Activated naive CD8-positive, alpha-beta T cell treated with anti-CD3 and anti-CD28 coated beads, Interleukin-2, amount 50 U/mL, for 16 hours (primary cell): ENCODE results near the gene TRIM71.
"Not testable (repeated sequence)": the region's sequence is repeated elsewhere in the genome, so short reads cannot be mapped to it uniquely, and the experiment has no call there.

Source experiments
- DNase-seq: peaks from one replicate; pipeline ENCODE4 v3.0.0-alpha.2; 2020; ENCODE audit warnings: low read depth, low spot score

TRIM71 gene

DNA sequence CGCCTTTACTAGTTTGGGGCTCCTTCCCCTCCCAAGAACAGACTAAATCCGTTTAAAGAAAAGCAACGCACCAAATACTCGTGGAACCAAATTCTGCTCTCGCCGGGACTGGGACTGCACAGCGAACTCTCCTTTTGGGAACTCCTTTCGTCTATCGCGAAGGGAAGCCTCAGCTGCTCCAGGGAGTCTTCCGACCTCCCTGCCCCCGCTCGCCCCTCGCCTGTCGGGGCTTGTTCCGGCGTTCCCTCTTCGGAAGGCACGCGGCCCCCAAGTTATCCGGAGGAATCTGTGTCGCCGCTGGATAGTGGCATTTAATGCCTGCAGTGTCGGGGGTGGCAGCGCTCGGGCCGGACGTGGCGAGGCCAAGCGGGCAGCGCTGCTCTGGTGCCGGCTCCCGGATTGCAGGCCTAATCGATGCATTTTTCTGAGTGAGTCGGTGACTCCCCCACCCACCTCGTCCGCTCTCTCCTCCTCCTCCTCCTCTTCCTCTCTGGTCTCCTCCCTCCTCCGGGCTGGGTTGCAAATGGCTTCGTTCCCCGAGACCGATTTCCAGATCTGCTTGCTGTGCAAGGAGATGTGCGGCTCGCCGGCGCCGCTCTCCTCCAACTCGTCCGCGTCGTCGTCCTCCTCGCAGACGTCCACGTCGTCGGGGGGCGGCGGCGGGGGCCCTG, at the start of gene TRIM71:
TSS of gene TRIM71 (plus strand) at position 440 of the 671 bp plus-strand sequence. CDS start at position 524, 84 bp downstream.
- no peak for DNase-seq

DNA sequence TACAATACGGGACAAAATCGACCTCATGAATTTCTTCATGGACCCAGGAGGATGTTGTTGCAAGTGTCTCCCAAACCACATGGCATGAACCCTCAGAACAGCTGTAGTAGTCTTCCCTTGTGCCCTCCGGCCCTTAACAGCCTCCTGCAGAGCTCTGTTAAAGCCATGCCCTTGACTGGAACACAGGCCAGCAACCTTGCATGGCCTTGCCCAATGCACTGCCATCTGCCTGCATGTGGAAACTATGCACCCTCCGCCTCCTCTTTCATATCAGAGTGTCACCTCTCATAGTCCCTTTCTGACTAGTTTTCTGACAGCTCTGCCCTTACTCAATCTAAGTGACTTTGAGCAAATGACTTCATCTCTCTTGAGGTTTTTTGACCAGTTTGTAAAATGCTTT, 39.4 kb upstream of the TRIM71 start:
- no peak for DNase-seq

DNA sequence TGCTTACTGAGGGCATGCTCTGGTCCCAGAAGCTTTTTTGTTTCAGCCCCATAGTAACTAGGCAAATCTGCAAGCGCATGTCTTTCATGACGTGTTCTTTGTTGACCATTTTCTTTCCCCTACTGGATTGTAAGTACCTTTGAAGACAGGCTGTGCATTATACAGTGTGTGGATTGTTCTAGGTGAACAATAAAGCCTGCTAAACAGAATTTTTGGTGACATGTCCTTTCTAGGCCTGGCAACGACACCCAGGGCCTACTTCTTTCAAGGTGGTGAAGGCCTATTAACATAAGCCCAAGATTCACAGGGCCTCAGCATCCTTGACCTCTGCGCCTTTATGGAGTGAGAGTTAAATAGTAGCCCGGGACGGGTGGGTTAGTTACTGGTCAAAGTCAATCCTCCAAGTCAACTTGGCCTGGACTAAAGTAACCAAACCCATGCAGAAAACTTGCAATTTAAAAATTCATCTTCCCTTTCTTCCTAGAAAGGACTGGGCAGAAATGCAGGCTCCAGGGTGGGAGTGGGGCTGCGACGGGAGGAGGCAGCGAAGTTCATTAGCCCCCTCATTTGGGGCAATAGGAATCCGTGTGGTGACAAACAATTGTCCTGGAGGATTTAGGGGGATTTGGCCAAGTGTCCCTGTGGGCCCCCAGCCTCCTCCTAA, 37.6 kb upstream of the TRIM71 start:
- no peak for DNase-seq

DNA sequence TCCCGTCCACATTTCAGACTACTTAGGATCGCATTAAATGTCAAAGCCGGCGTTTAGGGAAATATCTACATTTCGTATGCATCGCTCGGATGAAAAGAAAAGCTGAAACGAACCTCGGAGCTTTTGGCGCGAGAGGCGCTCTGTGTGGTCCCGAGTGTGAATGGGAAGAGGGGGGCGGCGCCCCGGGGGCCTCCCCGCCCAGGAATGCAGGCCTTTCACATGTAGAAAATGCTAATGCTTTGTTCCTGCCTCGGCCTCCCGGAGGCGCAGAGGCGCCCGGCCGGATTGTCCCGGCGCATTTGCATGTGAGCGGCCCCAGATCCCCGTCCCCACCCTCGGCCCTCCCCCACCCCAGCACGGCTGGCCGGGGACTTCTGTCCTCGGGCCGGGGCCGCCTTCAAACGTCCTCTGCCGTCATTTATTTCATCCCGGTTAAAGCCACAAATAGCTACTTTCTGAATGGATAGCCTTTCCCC, 37.0 kb upstream of the TRIM71 start:
- DNase-seq, result no peak

DNA sequence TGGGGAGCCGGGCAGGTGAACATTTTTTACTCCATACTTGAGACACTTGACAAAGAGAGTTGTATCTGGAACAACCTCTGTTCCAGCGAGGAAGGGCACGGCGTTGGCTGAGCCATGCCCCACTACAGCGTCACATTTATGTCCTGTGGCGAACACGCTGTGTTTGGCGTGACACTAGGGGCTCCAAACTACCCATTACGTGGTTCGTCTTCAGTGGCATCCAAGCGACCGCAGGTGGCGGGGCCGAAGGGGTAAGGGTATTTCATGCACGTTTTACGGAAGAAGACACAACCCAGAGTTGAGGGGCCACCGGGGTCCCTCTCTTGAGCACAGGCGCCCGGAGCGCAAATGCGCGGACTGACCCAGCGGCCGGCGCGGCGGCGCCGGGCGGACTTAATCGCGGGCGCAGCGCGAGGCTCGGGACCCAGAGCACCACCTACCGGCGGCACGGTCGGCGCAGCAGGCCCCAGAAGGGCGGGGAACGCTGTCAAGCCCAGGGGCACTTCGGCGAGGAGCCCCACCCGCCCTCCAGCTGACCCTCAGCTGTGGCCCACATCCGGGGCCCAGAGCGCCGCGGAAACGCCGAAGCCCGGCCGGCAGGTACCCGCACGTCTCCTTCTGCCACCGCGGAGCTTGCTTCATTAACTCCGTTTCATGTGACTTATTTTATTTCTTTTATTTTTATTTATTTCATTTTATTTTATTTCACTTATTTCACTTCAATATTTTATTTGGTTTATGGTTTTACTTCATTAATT, 36.4 kb upstream of the TRIM71 start:
- DNase-seq, result peak; percentile 34

DNA sequence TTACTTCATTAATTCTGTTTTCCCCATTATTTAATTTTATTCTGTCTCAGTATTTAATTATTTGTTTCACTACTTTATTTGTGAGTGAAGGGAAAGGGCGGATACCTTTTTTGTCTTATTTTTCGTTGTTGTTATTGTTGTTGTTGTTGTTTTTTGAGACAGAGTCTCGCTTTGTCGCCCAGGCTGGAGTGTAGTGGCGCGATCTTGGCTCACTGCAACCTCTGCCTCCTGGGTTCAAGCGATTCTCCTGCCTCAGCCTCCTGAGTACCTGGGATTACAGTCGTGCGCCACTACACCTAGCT, 35.9 kb upstream of the TRIM71 start:
- DNase-seq, result not testable (repeated sequence)

DNA sequence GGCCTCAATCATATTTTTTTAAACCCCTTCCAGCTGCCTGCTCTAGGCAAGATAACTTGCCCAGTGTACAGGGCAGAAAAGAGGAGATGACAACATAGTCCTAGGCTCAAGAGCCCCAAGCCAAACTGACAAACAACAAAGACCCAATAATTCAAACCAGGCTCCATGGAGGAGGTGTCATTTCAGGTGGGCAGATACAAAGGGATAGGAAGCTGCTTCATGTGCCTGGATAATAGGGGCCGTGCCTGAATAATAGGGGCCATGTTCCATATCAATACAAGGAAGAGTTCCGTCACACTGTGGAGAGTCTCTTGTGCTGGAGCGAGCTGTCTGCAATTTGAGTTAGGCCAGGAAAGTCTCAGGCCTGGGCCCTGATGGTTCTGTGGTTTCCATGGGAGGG, 35.4 kb upstream of the TRIM71 start:
- DNase-seq, result no peak

DNA sequence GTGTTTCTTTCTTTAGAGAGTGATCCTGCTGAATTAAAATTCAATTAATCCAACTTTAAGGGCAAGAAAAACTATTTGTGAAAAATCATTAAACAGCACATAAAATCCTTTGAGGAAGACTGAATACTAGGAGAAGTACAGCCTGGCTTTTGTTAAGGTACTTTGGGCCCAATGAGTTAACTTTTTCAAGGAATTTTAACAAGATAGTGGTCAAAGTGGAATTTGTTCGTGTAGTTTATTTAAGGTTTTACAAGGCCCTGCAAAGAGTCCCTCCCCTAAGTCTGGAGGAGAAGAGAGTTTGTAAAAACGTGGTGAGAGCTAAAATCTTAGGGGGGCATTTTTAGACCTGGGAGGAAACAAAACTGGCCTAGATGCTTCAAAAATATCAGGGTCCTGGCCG, 26.0 kb upstream of the TRIM71 start:
- DNase-seq, result no peak

DNA sequence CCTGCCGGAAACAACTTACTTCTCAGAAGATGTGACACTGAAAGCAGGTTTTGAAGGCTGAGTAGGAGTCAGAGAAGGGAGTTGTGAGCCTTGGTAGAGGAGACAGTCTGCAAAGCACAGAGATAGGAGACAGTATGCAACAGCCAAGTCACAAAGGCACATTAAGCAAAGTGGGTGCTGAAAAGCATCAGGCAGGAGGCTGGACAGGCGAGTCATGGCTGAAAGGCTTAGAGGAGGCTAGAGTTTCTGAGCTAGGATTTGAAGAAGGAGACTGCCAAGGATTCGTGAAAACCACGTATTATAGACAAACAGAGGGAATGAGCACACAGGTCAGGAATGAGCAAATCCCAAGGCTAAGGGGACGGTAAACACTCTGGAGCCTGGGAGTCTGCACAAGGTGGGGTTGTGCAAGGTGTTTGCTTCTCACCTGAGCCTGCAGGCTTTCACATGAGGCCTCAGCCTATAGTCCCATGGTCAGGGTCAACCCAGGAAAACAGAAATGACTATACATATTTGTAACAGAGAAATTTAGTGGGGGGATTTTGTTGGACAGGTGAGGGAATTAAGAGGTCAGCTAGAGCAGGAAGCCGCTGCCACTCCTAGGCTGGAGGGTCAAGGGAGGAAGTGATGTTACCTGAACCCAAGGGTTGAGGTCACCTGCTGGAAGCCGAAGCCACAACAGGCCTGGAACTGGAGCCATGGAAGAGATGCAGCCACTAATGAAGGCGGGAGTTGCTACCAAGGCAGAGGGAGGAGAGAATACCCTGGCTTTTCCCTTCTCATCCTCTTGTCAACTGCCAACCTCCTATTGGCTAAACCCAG, 23.1 kb upstream of the TRIM71 start:
- no peak for DNase-seq

DNA sequence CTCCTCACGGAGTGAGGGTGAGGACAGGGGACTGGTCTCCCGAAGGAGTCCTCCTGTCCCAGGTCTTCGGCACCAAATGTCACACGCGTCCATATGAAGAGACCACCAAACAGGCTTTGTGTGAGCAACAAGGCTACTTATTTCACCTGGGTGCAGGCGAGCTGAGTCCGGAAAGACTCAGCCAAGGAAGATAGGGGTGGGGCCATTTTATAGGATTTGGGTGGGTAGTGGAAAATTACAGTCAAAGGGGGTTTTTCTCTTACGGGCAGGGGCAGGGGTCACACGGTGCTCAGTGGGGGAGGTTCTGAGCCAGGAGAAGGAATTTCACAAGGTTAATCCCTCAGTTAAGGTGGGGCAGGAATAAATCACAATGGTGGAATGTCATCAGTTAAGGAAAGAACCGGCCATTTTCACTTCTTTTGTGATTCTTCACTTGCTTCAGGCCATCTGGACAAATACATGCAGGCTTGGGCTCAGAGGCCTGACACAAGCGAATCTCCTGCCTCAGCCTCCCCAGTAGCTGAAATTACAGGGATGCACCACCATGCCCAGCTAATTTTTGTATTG, 21.3 kb upstream of the TRIM71 start:
- DNase-seq, result not testable (repeated sequence)

DNA sequence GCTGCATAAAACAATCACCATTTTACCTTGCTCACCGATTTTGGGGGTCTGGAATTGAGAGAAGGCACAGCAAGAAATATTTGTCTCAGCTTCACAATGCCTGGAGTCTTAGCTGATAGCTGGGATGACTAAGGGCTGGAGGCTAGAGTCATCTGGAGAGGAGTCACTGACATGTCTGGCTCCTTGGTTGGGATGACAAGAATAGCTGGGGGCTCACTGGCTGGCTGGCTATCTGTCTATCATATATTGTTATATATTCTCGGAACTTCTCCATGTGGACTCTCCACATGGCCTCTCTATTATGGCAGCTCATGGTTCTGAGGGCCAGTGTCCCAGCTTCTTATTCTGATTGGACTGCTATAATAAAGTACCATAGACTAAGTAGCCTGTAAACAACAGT, 20.0 kb upstream of the TRIM71 start:
- DNase-seq, result no peak

DNA sequence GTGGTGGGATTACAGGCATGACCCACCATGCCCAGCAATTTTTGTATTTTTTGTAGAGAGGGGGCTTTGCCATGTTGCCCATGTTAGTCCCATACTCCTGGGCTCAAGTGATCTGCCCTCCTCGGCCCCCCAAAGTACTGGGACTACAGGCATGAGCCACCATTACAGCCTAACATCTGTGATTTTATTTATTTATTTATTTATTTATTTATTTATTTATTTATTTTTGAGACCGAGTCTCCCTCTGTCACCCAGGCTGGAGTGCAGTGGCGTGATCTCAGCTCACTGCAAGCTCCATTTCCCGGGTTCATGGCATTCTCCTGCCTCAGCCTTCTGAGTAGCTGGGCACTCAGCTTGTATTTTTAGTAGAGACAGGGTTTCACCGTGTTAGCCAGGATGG, 16.4 kb upstream of the TRIM71 start:
- not testable (repeated sequence) for DNase-seq

DNA sequence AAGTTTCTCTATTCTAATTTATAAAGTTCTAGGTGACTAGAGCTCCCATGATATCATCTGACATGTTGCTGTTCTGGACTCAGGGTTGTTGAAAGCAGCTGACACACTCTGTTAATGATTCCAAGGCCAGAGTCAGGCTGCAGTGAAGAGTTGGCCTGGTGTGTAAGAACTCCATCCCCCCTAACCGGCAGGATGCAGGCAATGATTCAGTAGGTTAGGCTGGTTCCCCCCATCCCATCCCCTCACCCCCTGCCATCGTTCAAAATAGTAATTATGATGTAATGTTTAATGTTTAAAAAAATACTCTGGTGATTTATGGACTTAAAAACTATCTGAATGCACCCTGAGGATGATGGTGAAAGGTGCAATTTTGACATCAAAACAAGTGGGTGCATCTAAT, 4.6 kb upstream of the TRIM71 start:
- no peak for DNase-seq

DNA sequence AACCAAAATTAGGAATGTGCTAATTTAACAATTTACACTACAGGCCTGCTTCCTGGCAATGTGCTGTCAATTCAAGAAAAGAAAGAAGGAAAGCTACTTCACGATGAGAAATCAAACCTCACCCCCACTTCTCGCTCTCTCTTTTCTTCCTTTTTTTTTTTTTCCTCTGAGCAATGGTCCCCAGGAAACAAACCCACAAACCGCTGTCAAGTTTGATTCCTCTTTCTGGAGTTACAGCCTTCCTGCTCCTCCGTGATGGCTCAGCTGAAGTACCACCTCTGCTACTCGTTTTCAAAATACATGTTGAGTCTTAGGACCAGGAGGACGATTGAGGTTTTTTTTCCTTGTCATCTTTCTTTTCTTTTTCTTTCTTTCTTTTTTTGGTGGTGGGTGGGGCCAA, 3.4 kb upstream of the TRIM71 start:
- DNase-seq, result no peak

DNA sequence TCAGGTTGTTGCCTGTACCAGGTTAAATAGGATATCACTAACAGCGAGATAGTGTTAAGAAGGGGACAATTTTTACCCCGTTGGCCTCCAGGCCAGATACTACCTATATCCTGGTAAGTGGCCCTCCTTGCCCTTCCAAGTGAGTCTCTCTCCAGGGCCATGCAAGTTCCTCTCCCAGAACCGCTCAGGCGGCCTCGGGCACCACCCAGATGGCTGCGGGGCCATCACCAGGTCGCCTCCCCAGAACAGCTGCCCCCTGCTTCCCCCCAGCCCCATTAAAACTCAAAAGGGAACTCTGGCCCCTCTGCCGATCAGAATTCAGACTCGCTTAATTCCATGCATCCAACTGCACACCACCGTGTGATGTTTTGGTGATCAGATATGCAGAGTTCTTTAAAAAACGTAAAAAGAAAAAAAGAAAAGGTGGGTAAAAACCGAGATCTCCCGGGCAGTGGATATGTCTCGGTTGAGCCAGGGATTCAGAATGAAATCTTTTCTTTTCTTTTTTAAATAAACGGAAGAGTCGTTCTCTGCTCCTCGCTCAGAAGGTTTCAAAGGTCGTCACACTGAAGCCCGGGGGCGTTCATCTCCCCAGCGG, 1.9 kb upstream of the TRIM71 start:
- no peak for DNase-seq

DNA sequence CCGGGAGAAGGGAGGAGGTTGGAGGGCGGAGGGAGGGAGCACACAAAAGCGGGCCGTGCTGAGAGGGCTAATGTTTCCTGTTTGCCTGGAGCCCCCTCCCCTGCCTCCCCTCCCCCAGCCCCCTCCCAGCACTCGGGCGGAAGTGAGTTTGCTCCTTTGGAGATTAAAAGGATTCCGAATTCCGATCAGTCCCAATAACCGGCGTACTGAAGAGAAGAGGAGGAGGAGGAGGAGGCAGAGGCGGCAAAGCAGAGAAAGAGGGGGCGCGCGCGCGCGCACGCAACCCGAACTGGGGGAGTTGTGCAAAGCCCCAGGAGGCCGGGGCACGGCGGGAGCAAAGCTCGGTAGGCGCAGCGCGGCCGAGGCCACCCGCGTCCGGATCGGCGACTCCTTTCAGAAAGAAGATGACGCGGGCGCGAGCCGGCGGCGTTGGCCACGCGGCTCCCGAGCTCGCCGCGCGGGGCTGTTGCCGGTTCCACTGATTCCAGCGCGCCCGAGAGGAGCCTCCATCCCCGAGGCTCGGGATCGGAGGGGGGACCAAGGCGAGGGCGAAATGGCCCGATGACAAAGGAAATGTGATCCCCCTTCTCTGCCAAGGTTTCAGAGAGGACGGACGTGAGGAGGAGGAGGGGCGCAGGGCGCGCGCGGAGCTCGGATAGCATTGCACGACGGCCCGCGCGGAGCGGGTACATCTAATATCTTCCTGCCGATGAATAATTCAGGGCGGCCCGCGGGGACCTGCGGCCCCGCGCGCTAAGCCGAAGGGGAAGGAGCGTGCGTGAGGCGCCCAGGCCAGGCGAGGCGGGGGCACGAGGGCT, 1.1 kb upstream of the TRIM71 start:
- DNase-seq, result no peak

DNA sequence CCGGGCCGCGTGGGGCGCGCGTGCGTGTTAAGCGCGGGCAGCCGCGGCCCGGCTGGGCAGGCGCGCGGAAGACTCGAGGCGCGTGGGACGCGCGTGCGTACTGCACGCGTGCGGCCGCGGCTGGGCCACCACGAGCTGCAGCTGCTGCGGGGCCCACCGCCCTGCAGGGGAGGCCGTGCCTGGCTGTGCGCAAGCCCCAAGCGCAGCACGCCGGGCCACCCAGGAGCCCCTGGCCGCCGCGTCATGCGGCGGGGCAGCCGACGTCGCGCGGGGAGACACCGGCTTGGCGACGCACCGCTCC, 590 bp upstream of the TRIM71 start:
- DNase-seq, result no peak

DNA sequence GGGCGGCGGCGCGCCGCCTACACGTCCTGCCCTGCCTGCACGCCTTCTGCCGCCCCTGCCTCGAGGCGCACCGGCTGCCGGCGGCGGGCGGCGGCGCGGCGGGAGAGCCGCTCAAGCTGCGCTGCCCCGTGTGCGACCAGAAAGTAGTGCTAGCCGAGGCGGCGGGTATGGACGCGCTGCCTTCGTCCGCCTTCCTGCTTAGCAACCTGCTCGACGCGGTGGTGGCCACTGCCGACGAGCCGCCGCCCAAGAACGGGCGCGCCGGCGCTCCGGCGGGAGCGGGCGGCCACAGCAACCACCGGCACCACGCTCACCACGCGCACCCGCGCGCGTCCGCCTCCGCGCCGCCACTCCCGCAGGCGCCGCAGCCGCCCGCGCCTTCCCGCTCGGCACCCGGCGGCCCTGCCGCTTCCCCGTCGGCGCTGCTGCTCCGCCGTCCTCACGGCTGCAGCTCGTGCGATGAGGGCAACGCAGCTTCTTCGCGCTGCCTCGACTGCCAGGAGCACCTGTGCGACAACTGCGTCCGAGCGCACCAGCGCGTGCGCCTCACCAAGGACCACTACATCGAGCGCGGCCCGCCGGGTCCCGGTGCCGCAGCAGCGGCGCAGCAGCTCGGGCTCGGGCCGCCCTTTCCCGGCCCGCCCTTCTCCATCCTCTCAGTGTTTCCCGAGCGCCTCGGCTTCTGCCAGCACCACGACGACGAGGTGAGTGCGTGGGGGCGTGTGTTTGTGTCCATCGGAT, 602 bp downstream of the TRIM71 start:
- no peak for DNase-seq

DNA sequence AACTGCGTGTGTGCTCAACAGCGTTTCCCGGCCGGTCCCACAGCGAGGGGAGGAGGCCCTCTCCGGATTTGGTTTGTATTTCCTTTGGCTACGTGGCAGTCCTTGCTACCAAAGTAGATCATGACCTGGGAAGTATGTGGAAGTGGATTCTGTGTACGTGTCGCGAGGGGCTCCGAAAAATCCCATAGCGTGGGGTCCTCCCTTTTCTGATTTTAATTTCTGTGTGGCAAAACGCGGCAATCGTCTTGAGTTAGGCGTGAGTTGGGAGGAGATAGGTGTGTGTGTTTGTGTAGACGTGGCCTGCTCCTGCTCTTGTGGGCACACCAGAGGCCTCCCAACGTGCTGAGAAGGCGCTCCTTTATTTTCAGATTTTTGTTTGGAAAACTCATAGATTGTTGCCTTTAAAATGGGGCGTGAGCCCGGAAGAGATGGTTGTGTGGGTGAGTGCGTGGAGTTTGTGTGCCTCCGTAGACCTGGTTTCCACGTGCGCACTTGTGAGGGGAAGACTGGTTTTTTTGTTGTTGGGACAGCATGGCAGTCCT, 1.2 kb downstream of the TRIM71 start:
- no peak for DNase-seq
